Inflammatory macrophage treated with lipopolysaccharide for 4 hours (primary cell): Measurements from ENCODE around the gene TMOD3.

Experiments used
- DNase-seq: peaks from one replicate; pipeline ENCODE4 v3.0.0-alpha.2; 2020

TMOD3 gene

DNA sequence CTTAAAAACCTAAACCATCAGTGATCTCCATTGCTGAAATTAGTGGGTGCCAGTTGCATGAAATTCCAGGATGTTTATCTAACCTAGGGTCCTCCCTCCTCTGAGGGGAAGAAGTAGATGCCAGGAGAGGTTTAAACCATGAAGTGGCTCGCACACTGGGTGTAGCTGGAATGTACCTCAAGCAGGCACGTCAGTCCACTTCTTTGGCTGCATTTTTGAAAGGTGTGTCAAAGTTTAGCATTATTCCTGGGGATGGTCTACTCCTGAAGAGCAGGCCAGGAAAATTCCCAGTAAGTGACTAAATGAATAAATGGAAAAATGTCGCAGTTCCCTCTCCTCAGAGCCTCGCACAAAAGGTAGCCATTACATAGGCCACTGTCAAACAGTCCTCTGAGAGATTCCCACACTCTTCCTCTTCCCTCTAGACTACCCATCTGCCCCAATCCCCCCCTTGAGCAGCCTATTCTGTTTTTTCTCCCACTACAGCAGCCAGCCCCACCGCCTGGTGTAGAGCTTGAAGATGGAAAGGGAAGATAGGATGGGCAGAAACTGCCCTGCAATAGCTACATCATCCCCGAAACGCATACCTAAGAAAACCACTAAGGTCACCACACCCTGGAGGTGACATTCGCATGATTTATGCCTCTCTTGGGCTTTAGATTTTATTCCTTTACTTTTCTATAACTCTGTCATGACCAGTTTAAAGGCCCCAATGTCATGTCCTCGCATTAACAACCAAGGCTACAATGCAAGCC is 655 bp upstream of the TMOD3 start:
- no peak for DNase-seq

DNA sequence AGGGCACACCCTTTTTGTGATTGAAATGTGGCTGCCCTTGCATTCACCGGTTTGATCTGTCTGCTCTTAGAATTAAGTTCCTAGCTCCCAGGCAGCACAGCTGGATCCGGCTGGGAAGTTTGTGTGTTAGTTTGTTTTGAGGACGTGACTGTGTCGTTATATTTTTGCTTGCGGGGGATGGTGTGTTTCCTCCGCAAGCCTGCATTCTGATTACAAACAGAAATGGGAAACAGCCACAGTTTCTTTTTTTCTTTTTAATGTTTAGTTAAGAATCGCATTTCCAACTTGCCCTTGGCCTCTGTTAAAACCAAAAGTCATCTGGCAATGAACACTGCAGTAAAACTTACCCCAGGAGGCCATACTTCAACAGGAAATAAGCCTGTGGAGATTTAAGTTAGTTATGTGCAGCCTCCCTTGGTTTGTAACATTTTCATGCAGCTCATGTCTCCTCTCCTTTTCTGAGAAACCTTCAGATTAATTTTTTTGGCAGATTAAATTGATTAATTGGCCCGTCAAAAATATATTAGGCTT is 888 bp downstream of the TMOD3 start:
- peak; percentile 45 for DNase-seq

DNA sequence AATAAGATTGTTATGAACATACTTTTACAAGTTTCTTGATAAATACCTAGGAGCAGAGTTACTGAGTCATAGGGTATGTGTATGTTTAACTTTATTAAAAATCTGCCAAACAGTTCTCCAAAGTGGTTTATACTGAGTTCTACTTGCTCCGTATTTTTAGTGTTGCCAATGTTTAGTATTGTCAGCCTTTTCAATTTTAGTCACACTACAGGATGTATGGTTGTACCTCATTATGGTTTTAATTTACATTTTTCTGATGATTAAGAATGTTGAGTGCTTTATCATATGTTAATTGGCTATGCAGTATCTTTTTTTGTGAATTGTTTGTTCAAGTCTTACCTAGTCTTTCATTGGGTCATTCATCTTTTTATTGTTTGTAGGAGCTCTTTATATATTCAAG is 4.3 kb downstream of the TMOD3 start:
- DNase-seq: no peak

DNA sequence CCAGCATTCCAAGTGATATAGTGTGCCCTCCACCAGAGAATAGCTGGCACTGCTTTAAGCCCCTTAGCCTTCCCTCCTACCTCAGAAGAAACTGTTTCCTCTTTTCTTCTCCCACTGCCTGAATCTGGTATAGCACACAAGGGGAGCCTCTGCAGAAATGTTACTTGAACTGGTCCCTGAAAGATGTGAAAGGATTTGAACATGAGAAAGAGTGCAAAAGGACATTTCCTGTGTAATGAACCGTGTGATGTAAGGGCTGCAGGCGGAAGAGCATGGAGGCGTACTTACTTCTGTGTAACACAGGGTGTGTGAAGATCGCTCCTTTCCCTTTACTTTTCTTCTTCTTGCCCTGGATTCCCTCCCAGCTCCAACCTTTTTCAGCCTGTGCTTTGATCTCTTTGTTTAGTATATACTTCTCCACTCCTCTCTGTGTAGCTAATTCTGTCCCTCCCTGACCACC is 8.4 kb downstream of the TMOD3 start:
- DNase-seq: peak; percentile 82

DNA sequence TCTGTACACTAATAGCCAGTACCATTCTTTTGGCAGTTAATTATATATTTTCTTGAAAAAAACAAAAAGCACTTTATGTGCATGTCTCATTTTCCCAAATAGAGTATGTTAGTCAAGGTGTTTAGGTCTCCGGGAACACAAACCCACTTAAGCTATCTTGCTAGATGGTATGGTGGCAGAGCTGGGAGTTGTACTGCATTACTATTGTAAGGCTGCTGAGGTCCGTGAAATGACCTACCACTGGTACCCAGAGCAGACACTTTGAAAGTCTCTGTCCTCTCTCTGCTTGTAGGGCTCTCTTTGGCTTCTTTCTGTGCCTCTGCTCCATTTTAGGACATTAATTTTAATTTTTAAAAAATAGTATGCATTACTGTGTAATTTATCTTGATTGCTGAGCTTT is 8.8 kb downstream of the TMOD3 start:
- no peak for DNase-seq

DNA sequence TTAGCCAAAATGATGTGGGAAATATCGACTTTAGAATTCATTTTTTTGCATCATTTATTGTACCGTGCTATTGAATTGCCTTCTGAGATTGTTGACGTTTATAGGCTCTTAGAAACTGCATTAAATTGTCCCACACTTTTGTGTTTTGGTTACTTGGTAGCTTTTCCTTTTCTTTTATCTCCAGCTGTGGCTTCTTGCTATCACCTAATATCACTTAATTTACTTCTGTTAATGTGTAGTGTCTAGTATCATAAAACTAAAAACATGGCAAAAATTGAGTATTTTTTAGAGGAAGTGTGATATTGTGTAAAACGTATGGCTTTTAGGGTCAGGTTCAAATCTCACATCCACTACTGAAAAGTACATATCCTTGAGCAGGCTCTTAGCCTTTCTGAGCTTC is 11.2 kb downstream of the TMOD3 start:
- DNase-seq: peak; percentile 26

DNA sequence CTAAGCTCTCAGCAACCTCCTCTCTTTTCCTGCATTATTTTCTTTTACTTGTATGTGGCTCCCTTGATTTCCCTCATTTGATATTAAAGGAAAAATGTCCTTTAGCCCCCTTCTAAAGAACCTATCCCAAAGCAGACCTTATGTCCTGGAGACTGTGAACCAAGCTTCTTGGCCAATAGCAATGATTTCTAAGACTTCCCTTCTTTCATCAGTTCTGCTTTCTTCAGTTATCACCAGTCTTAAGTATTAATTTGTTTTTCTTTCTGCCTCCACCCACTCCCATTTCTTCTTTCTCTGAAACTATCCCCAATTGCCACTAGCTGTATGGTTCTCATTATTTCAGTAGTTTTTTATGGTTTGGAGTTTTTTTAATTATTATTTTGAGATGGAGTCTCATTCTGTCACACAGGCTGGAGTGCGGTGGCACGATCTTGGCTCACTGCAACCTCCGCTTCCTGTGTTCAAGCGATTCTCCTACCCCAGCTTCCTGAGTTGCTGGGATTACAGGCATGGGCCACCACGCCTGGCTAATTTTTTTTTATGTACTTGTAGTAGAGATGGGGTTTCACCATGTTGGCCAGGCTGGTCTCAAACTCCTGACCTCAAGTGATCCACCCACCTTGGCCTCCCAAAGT is 12.1 kb downstream of the TMOD3 start:
- peak; percentile 82 for DNase-seq

DNA sequence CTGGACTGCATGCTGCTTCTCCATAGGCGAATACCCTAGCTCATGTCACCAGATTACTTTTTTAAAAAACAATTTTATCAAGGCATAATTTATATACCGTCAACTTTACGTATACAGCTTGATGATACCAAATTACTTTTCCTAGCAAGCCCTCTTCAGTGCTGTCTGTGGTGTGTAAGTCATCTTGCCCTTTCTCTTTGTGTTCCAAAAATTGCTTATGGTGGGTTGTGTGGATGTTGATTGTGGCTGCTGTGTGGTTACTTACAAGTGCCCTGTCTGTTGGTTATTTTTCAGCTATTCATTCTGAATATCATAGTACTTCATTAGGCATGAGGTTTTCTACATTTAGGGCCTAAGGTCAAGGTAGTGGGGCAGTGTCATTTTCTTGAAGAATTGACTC is 12.8 kb downstream of the TMOD3 start:
- no peak for DNase-seq

DNA sequence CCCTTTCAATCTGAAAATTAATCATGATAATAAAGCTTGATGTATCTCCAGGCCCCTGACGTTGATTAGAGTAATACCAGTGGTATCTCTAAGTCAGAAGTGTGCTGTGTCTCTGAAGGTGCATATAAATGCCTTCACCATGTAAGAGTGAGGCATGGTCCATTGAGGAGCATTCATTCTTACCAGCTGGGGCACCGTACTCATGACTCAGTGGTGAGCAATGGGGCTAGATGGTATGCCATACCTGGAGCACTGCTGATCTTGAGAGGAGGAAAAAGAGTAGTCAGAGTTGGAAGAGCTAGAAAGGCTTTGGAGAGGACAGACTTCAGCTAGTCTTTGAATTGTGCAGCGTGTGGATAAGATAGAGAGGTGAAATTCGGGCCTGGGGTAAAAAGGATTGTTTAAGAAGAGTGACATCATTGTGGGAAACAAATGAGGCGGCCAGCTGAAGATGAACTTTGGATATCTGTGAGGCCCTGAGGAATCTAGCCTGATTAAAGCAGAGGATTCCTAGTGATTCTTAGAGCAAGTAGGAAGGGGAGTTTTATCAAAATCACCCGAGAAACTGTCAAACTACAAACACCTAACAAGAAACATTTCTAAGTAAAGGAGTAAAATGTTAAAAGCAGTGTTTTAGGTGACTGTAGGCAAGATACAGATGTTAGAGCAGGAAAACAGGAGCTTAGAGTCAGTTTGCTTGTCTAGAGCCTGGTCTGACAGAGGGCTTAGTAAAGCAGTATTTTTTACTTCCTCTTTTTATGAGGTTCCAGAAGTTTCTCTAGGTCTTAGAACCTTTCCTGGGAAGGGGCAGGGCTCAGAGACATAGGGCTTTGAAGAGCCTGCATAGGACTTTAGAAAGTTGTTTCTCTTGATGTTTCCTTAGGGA is 13.6 kb downstream of the TMOD3 start:
- DNase-seq: peak; percentile 69

DNA sequence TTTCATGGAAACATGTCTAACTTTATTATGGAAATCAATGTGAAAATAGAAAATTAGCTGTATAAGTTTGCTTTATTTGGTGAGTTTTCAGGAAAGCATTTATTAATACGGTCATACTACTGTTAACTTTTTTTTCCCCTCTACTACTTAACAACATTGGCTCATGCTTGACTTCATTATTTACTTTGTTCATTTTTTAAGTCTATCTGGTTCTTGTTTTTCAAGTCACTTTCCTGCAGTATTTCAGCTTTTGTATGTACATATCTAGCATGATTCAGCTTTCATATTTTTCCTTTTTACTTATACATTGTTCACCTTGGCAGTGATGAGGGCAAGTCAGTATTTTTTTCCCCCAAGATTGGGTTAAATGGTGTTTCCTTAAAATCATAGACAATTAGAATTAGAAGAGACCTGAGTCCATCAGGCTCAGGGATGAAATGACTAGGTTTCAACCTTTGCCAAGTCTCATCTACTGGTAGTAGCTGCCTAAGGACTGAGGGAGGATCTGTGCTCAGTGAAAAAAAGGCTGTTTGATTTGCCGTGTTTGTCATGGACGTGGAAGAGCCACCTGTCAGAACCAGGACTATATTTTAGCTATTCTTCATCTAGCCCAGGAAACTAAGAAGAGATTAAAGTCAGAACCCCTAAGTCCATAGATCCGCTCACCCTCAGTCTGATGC is 15.4 kb downstream of the TMOD3 start:
- DNase-seq: no peak

DNA sequence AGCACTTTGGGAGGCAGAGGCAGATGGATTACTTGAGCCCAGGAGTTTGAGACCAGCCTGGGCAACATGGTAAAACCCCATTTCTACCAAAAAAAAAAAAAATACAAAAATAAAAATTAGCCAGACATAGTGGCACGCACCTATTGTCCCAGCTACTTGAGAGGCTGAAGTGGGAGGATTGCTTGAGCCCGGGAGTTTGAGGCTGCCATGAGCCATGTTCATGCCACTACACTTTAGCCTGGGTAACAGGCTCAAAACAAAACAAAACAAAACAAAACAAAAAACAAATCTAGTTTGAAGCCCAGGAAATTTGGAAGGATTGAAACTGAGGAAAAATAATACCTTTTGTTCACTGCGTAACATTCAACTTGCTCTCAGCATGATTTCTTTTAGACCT is 16.6 kb downstream of the TMOD3 start:
- DNase-seq: no peak

DNA sequence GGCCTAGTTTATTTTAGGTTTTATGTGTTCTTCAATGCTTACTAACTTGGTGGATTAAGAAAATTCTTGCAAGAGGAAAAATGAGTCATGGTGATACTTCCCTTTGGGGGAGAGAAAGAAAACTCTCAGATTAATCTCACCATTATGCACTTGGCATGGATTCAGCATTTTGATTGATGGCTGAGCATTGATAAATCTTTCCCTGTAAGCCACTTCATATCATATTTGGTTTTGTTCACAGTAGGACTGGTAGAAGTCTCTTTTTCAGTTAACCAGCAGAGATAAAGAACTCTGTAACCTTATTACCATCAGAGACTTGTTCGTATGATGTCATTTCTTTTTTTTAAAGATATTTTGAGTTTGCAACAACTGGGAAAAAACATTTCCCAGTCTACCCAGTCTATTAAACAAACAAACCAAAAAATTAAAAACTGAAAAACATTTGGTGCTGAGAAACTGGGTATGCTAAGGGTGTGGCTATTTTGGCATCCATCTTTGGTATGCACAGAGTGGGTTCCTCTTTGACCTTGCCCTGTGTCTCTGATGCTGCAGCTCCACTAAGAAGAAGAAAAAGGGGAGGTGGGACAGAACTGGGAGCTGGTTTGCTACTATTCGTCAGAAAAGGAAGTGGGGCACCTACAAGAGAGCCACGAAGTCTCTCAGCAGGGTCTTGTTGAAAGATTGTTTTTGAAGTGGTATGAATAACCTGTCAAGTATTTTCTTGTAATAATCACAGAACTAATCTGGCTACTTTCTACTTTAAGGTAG is 17.2 kb downstream of the TMOD3 start:
- peak; percentile 89 for DNase-seq

DNA sequence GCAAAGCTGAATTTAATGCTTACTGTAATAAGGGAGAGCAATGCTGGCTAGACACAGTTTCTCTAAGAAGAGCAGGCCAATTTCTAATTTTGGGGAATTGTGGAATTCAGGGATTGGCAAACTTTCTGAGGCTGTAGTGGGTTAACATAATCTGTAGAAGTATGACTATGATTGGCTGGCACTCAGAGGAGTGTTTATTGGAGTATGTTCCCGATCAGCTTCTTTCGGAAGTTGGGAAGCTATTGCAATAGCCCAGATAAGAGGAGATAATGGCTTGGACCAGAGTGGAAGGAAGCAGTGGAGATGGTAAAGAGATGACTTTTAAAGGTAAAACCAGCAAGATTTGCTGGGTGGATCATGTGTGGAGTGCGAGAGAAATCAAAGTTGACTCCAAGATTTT is 19.4 kb downstream of the TMOD3 start:
- no peak for DNase-seq

DNA sequence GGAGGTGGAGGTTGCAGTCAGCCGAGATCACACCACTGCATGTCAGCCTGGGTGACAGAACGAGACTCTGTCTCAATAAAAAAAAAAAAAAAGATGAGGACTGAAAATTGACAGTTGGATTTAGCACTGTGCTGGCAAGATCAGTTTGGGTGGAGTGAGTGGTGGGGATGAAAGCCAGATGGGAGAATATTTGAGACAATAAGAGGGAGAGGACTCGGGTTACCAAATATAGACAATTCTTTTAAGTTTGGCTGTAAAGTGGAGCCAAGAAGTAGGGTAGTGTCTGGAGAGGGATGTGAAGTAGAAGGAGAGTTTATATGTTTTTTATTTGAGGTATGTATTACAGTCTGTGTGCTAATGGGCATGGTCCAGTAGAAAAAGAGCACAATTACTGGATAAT is 20.4 kb downstream of the TMOD3 start:
- DNase-seq: no peak

DNA sequence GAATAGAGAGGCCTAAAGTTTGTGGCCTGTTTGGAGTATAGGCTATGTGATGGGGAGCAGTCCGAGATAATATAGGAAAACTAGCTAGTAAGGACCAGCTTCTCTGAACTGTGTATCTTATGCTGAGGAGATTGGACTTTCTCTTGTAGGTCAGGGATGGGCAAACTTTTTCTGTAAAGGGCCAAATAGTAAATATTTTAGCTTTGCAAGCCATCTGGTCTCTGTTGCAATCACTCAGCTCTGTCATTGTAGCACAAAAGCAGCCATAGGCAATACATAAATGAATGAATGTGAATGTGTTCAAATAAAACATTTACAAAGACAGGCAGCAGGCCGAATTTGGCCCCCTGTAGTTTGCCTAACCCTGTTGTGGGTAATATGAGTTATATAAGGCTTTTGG is 24.5 kb downstream of the TMOD3 start:
- no peak for DNase-seq

DNA sequence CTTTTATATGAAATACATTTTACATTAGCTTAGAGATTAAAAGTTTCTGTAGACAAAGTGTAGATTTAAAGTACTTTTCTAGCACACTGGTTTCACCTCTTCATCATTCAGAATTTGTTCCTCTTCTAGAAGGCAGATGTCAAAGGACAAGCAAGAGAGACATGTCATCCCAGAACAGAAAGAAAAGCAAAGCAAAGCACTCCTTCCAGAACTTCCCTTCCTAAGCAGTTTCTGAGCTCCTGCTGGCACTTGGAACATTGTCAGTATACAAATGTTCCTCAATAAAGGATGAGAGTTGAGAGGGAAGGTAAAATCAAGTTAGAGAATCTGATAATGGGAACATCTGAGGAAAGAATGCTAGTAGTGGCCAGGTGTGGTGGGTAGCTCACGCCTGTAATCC is 26.2 kb downstream of the TMOD3 start:
- peak; percentile 43 for DNase-seq

DNA sequence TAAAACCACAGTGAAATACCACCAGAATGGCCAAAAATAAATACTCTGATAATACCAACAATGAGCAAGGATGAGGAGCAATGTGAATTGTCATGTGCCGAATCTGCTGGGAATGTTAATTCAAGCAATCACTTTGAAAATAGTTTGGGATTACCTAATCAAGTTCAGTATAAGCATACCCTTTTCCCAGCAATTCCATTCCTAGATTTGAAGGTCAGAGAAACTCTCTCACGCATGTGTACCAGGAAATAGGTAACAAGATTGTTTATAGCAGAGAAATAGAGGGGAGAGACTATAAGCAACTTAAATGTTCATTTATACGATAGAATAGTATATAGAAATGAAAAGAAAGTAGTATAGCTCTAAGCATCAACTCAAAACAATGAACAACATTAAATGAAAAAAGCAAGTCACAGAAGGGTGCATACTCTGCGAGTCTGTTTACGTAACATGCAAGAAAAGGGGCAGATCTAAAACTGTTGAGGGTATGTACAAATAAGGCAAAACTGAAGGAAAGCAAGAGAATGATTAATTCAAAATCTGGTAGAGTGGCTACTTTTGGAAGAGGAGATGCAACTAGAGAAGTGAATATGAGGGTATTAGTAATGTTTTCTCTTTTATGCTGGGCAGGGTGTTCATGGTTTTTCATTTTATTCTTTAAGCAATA is 27.4 kb downstream of the TMOD3 start:
- DNase-seq: no peak

DNA sequence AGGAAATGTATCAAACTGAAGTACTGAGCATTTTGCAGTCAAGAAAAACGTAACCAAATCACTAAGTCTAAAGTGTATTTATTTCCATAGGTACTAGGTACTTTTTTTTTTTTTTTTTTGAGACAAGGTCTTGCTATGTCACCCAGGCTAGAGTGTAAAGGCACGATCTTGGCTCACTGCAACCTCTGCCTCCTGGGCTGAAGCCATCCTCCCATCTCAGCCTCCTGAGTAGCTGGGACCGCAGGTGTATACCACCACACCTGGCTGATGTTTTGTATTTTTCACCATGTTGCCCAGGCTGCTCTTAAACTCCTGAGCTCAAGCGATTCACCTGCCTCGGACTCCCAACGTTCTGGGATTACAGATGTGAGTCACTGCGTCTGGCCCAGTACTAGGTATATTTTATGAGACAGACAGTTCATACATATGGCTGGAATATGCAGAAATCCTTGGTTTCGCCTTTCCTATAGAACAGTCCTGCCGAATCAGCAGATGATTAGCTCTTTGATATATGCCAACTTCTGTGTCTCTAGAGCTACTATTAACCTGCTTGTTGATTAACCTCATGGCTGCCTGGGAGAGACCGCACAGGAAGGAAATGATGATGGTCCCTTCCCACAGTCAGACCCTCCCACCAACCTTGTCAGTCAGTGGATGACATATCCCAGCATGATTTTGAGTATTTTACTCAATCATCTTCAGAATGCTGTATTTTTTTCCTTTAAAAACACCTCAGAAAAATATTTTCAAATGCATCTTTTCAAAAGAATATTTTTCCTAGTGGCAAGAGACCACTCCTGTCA is 32.3 kb downstream of the TMOD3 start:
- DNase-seq: peak; percentile 56

DNA sequence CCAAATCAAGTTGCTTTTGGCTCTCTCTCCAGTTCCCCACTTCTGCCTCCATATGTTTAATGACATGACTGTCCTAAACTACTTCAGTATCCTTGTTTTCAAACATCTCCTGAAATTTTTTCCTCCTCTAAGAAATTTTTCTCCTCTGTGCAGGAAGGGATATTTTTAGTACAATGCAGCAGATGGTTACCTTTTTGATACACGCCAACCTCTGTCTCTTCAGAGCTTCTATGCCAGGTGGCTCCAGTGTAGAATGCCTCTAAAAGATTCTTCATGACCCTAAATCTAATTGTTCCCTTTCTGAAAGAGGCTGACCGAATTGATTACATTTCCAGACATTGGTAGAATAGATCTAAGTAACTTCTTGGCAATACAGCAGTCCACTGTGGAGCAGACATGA is 33.7 kb downstream of the TMOD3 start:
- no peak for DNase-seq

DNA sequence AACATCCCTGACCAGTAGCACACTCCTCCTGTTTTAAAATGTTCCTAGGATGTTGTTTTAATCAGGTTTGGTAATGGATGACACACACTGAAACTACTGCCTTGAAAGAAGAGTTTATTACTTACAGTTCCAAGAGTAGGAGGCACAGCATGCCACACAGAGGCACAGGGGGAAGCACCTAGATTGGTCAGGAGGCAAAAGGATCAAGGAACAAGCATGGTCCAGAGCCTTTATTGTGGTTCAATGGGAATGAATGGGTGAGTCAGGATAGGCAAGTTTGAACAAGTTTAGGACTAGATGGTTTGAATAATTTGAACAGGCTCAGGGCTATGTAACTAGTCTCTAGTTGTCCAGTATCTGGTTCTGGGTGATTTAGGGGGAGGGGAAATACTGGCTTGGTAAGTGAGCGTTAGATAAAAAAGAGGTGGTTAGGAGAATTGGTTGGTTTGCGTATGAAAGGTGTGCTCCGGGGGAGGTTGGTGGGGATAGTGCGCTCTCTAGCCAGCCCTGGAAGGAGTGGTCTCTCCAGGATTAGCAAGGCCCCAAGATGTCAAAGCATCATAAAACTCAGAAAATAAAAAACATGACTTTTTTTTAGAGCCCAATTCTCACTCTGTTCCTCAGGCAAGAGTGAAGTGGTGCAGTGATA is 35.1 kb downstream of the TMOD3 start:
- DNase-seq: peak; percentile 18
